ENCODE measurements around the gene CD44. TPM values are rescaled to one million over a fixed set of nuclear protein-coding genes. Genes with fewer than 3 reads are reported as not detected.

The CD44 gene
- polyA plus RNA-seq, 1 experiment, result 1,200 TPM

GRCh38 chr11:35185696-35186095, 46.7 kb downstream of the CD44 start:
- no peak overlapping the region for H3K4me3 ChIP-seq (ENCODE audit: low read depth, low read length)
- TF ChIP-seq CTCF (IDR thresholded peaks at IDR 0.05; ENCODE audit: insufficient read depth, low read depth, low read length), result no peak
- peaks cover 15% of the 10 kb centered on the region for H3K36me3 ChIP-seq (ENCODE audit: control insufficient read depth, insufficient read depth, low read length)
- DNase-seq (ENCODE audit: low read depth), result no peak
- ChIA-PET CTCF (interaction anchor here (0.9 kb wide), 1 partner anchor 37 kb away, joined by 4 read pairs; no protein-coding TSS in a partner anchor), POLR2A (no interaction called here)
- no peaks in the 10 kb centered on the region for H3K27me3 ChIP-seq (ENCODE audit: control insufficient read depth, insufficient read depth, low read length)

GRCh38 chr11:35187996-35188395, 49.0 kb downstream of the CD44 start:
- CTCF ChIA-PET, result interaction anchor here (1.1 kb wide), 1 partner anchor 26 kb away, joined by 3 read pairs; no protein-coding TSS in a partner anchor
- Histone ChIP-seq H3K27me3 (ENCODE audit: control insufficient read depth, insufficient read depth, low read length) (no peaks in the 10 kb centered on the region), H3K4me3 (ENCODE audit: low read depth, low read length) (no peak overlapping the region), H3K36me3 (ENCODE audit: control insufficient read depth, insufficient read depth, low read length) (peaks cover 18% of the 10 kb centered on the region)
- TF ChIP-seq CTCF (IDR thresholded peaks at IDR 0.05; ENCODE audit: insufficient read depth, low read depth, low read length), result no peak
- POLR2A ChIA-PET, result no interaction called here
- no peak for DNase-seq (ENCODE audit: low read depth)

GRCh38 chr11:35190804-35191348, 51.9 kb downstream of the CD44 start:
- no peak for DNase-seq (ENCODE audit: low read depth)
- no peak for TF ChIP-seq CTCF (IDR thresholded peaks at IDR 0.05; ENCODE audit: insufficient read depth, low read depth, low read length)
- H3K27me3 ChIP-seq (ENCODE audit: control insufficient read depth, insufficient read depth, low read length), result no peaks in the 10 kb centered on the region
- POLR2A ChIA-PET, result no interaction called here
- H3K4me3 ChIP-seq (ENCODE audit: low read depth, low read length), result no peak overlapping the region
- H3K36me3 ChIP-seq (ENCODE audit: control insufficient read depth, insufficient read depth, low read length), result peaks cover 18% of the 10 kb centered on the region
- CTCF ChIA-PET, result interaction anchor here (1.6 to 1.7 kb wide), 2 partner anchors 21 to 114 kb away, joined by 3 to 6 read pairs; no protein-coding TSS in a partner anchor

- DNase-seq (ENCODE audit: low read depth), result no peak
- TF ChIP-seq CTCF (IDR thresholded peaks at IDR 0.05; ENCODE audit: insufficient read depth, low read depth, low read length), result no peak
- CTCF ChIA-PET, result interaction anchor here (0.9 kb wide), 2 partner anchors 26 to 113 kb away, joined by 3 read pairs; no protein-coding TSS in a partner anchor
- POLR2A ChIA-PET, result interaction anchor here (0.7 kb wide), 1 partner anchor 14 kb away, joined by 7 read pairs; no protein-coding TSS in a partner anchor
- H3K27me3 ChIP-seq (ENCODE audit: control insufficient read depth, insufficient read depth, low read length), result no peaks in the 10 kb centered on the region
- peaks cover 18% of the 10 kb centered on the region for H3K36me3 ChIP-seq (ENCODE audit: control insufficient read depth, insufficient read depth, low read length)
- H3K4me3 ChIP-seq (ENCODE audit: low read depth, low read length), result no peak overlapping the region
Measured at GRCh38 chr11:35192347-35192746, 53.4 kb downstream of the CD44 start.

GRCh38 chr11:35193767-35194166, 54.8 kb downstream of the CD44 start:
- CTCF ChIA-PET, result interaction anchor here (0.6 kb wide), 1 partner anchor 136 kb away, joined by 3 read pairs; no protein-coding TSS in a partner anchor
- Histone ChIP-seq H3K4me3 (ENCODE audit: low read depth, low read length) (no peak overlapping the region), H3K36me3 (ENCODE audit: control insufficient read depth, insufficient read depth, low read length) (peaks cover 15% of the 10 kb centered on the region), H3K27me3 (ENCODE audit: control insufficient read depth, insufficient read depth, low read length) (no peaks in the 10 kb centered on the region)
- POLR2A ChIA-PET, result no interaction called here
- no peak for DNase-seq (ENCODE audit: low read depth)
- no peak for TF ChIP-seq CTCF (IDR thresholded peaks at IDR 0.05; ENCODE audit: insufficient read depth, low read depth, low read length)
